Fibroblast of villous mesenchyme (primary cell): ENCODE results near the gene PIGH. TPM values are rescaled to one million over a fixed set of nuclear protein-coding genes. Genes with fewer than 3 reads are reported as not detected.

Experiments
- DNase-seq: peaks from one replicate; pipeline ENCODE4 v3.0.0-alpha.2; 2010; ENCODE audit warnings: low read depth
- H3K4me3 ChIP-seq: 2 replicates; pipeline ENCODE4 v1.5.1; 2011; ENCODE audit warnings: low read depth, mild to moderate bottlenecking, low read length
- CTCF ChIP-seq: IDR thresholded peaks from 2 replicates; pipeline ENCODE4 v1.5.1; 2012; ENCODE audit warnings: low read depth, mild to moderate bottlenecking, low read length; ENCODE audit not compliant: insufficient read depth
- total RNA-seq: library from RNA; depleted of rRNA; stranded (reverse); fragments of >200 nt; gene quantifications from 2 replicates; pipeline ENCODE4 v1.2.3, GENCODE V29; 2012

Gene PIGH
- total RNA-seq, 1 donor, result 15.5 TPM

GRCh38 chr14:67623114-67623513, 23.0 kb upstream of the PIGH start:
- DNase-seq, result peak; percentile 76
- no peak for TF ChIP-seq CTCF
- H3K4me3 ChIP-seq, result no peak overlapping the region

- peak; percentile 93 for DNase-seq
- no peak for TF ChIP-seq CTCF
- H3K4me3 ChIP-seq, result no peak overlapping the region
These were observed 22.6 kb upstream of the PIGH start for GRCh38 chr14:67622675-67623074.

GRCh38 chr14:67620217-67620785, 20.2 kb upstream of the PIGH start:
- TF ChIP-seq CTCF, result no peak
- DNase-seq, result peak; percentile 13
- peak overlapping the region; percentile 74 for H3K4me3 ChIP-seq

- peak; percentile 95 for DNase-seq
- TF ChIP-seq CTCF, result no peak
- peak within 1 kb of the TSS; percentile 74 for H3K4me3 ChIP-seq
These were observed 19.6 kb upstream of the PIGH start, which contains the start of gene ARG2 for GRCh38 chr14:67619446-67620216. ARG2 (plus strand) TSS chr14:67619920; CDS start chr14:67619978, 58 bp downstream.

GRCh38 chr14:67618617-67619063, 18.6 kb upstream of the PIGH start:
- no peak overlapping the region for H3K4me3 ChIP-seq
- peak; percentile 75 for TF ChIP-seq CTCF
- DNase-seq, result peak; percentile 87

- no peak overlapping the region for H3K4me3 ChIP-seq
- TF ChIP-seq CTCF, result no peak
These were observed 10.4 kb upstream of the PIGH start for GRCh38 chr14:67610491-67610890.

More at GRCh38 chr14:67610491-67610890, 10.4 kb upstream of the PIGH start:
- DNase-seq, result no peak
